Measurements from ENCODE around the gene FBL.

FBL gene

GRCh38 chr19:39841041-39841440 lies 5.1 kb downstream of the FBL start:
- H3K79me2 ChIP-seq (ENCODE audit: insufficient read depth, low read depth), result peaks cover 73% of the 10 kb centered on the region
- H3K4me1 ChIP-seq (ENCODE audit: low read depth, poor library complexity, severe bottlenecking), result peaks cover 29% of the 10 kb centered on the region
- H3K4me2 ChIP-seq, result no peak overlapping the region
- H3K27me3 ChIP-seq (ENCODE audit: insufficient read depth, low read depth), result no peaks in the 10 kb centered on the region
- no peak overlapping the region for H3K27ac ChIP-seq
- peaks cover 5% of the 10 kb centered on the region; the same call in 1 of the 2 replicates for H3K36me3 ChIP-seq (ENCODE audit: insufficient read depth)
- TF ChIP-seq CTCF (conservative IDR thresholded peaks at IDR 0.05; ENCODE audit: low read depth, low read length), result no peak
- H3K9ac ChIP-seq, result no peak overlapping the region
- H2AFZ ChIP-seq (ENCODE audit: low read depth), result no peak overlapping the region
- H4K20me1 ChIP-seq (ENCODE audit: insufficient read depth), result peaks cover 21% of the 10 kb centered on the region
- no peak overlapping the region for H3K4me3 ChIP-seq (IDR thresholded peaks at IDR 0.05; ENCODE audit: insufficient read depth, low read depth, low read length)

- Histone ChIP-seq H3K4me3 (IDR thresholded peaks at IDR 0.05; ENCODE audit: insufficient read depth, low read depth, low read length) (no peak overlapping the region), H3K27me3 (ENCODE audit: insufficient read depth, low read depth) (no peaks in the 10 kb centered on the region), H3K4me1 (ENCODE audit: low read depth, poor library complexity, severe bottlenecking) (peaks cover 29% of the 10 kb centered on the region), H2AFZ (ENCODE audit: low read depth) (no peak overlapping the region), H3K27ac (no peak overlapping the region), H3K36me3 (ENCODE audit: insufficient read depth) (peaks cover 5% of the 10 kb centered on the region; the same call in 1 of the 2 replicates), H4K20me1 (ENCODE audit: insufficient read depth) (peaks cover 21% of the 10 kb centered on the region), H3K4me2 (no peak overlapping the region), H3K9ac (no peak overlapping the region), H3K79me2 (ENCODE audit: insufficient read depth, low read depth) (peaks cover 68% of the 10 kb centered on the region)
- no peak for TF ChIP-seq CTCF (conservative IDR thresholded peaks at IDR 0.05; ENCODE audit: low read depth, low read length)
These were observed 5.7 kb downstream of the FBL start for GRCh38 chr19:39840492-39840891.

- H4K20me1 ChIP-seq (ENCODE audit: insufficient read depth), result peaks cover 21% of the 10 kb centered on the region
- H3K27me3 ChIP-seq (ENCODE audit: insufficient read depth, low read depth), result no peaks in the 10 kb centered on the region
- H3K4me2 ChIP-seq, result no peak overlapping the region
- no peak for TF ChIP-seq CTCF (conservative IDR thresholded peaks at IDR 0.05; ENCODE audit: low read depth, low read length)
- peaks cover 61% of the 10 kb centered on the region for H3K79me2 ChIP-seq (ENCODE audit: insufficient read depth, low read depth)
- no peak overlapping the region for H3K9ac ChIP-seq
- no peak overlapping the region for H3K4me3 ChIP-seq (IDR thresholded peaks at IDR 0.05; ENCODE audit: insufficient read depth, low read depth, low read length)
- peaks cover 5% of the 10 kb centered on the region; the same call in 1 of the 2 replicates for H3K36me3 ChIP-seq (ENCODE audit: insufficient read depth)
- peaks cover 29% of the 10 kb centered on the region for H3K4me1 ChIP-seq (ENCODE audit: low read depth, poor library complexity, severe bottlenecking)
- no peak overlapping the region for H2AFZ ChIP-seq (ENCODE audit: low read depth)
- no peak overlapping the region for H3K27ac ChIP-seq
These were observed 6.4 kb downstream of the FBL start for GRCh38 chr19:39839678-39840327.

GRCh38 chr19:39838569-39838968 lies 7.6 kb downstream of the FBL start:
- peaks cover 15% of the 10 kb centered on the region for H4K20me1 ChIP-seq (ENCODE audit: insufficient read depth)
- H3K4me3 ChIP-seq (IDR thresholded peaks at IDR 0.05; ENCODE audit: insufficient read depth, low read depth, low read length), result no peak overlapping the region
- peaks cover 33% of the 10 kb centered on the region for H3K4me1 ChIP-seq (ENCODE audit: low read depth, poor library complexity, severe bottlenecking)
- H3K4me2 ChIP-seq, result no peak overlapping the region
- no peak overlapping the region for H3K9ac ChIP-seq
- H3K27ac ChIP-seq, result no peak overlapping the region
- no peak for TF ChIP-seq CTCF (conservative IDR thresholded peaks at IDR 0.05; ENCODE audit: low read depth, low read length)
- H2AFZ ChIP-seq (ENCODE audit: low read depth), result no peak overlapping the region
- no peaks in the 10 kb centered on the region for H3K27me3 ChIP-seq (ENCODE audit: insufficient read depth, low read depth)
- H3K79me2 ChIP-seq (ENCODE audit: insufficient read depth, low read depth), result peaks cover 49% of the 10 kb centered on the region
- peaks cover 5% of the 10 kb centered on the region; the same call in 1 of the 2 replicates for H3K36me3 ChIP-seq (ENCODE audit: insufficient read depth)
